Endodermal cell (in vitro differentiated cells): ENCODE results near the gene PMEPA1. TPM values are rescaled to one million over a fixed set of nuclear protein-coding genes. Genes with fewer than 3 reads are reported as not detected.

ENCODE experiments used
- DNase-seq: peaks from one replicate; pipeline ENCODE4 v3.0.0-alpha.2; 2017
- H3K27ac ChIP-seq: 2 replicates; pipeline ENCODE4 v1.5.1; 2013; ENCODE audit warnings: mild to moderate bottlenecking, low read depth, low read length, moderate library complexity
- H3K27me3 ChIP-seq: 2 replicates; pipeline ENCODE4 v1.6.1; 2013; ENCODE audit warnings: mild to moderate bottlenecking, low read length, moderate library complexity; ENCODE audit not compliant: insufficient read depth, control insufficient read depth, poor library complexity, severe bottlenecking
- H3K36me3 ChIP-seq: 2 replicates; pipeline ENCODE4 v1.7.0; 2013; ENCODE audit warnings: mild to moderate bottlenecking, low read length, moderate library complexity; ENCODE audit not compliant: control insufficient read depth, insufficient read depth
- H3K4me1 ChIP-seq: one replicate; pipeline ENCODE4 v1.7.0; 2013; ENCODE audit warnings: low read length; ENCODE audit not compliant: control insufficient read depth, insufficient read depth
- H3K4me3 ChIP-seq: 2 replicates; pipeline ENCODE4 v1.5.1; 2013; ENCODE audit warnings: mild to moderate bottlenecking, low read length, moderate library complexity
- H3K9ac ChIP-seq: 2 replicates; pipeline ENCODE4 v1.6.1; 2013; ENCODE audit warnings: mild to moderate bottlenecking, low read length, moderate library complexity; ENCODE audit not compliant: poor library complexity, severe bottlenecking; ENCODE audit errors: extremely low read depth
- H3K9me3 ChIP-seq: 2 replicates; pipeline ENCODE4 v1.6.1; 2013; ENCODE audit warnings: mild to moderate bottlenecking, low read length, moderate library complexity; ENCODE audit not compliant: control insufficient read depth
- H3K27ac Mint-ChIP-seq: 2 replicates; pipeline ENCODE4 v1.8.0; 2020; ENCODE audit warnings: mixed read lengths
- H3K27me3 Mint-ChIP-seq: 2 replicates; pipeline ENCODE4 v1.8.0; 2021; ENCODE audit warnings: mild to moderate bottlenecking, mixed read lengths; ENCODE audit not compliant: insufficient read depth
- H3K36me3 Mint-ChIP-seq: 2 replicates; pipeline ENCODE4 v1.8.0; 2020; ENCODE audit warnings: low read depth, mixed read lengths
- H3K4me1 Mint-ChIP-seq: 2 replicates; pipeline ENCODE4 v1.8.0; 2020; ENCODE audit warnings: mixed read lengths
- H3K4me3 Mint-ChIP-seq: 2 replicates; pipeline ENCODE4 v1.8.0; 2020; ENCODE audit warnings: mild to moderate bottlenecking, moderate library complexity, mixed read lengths
- H3K9me3 Mint-ChIP-seq: 2 replicates; pipeline ENCODE4 v1.8.0; 2020; ENCODE audit warnings: mild to moderate bottlenecking, mixed read lengths
- CTCF ChIP-seq: fragments of 200-600 bp; sonication (generic); conservative IDR thresholded peaks from 2 replicates; pipeline ENCODE4 v1.5.0; 2021; ENCODE audit warnings: antibody characterized with exemption, mild to moderate bottlenecking
- WGBS, 2 experiments: methylation state at CpG; one replicate each; pipeline versions ENCODE4 v1.1.5 to v1.1.7; 2013; ENCODE audit warnings: missing lambda C conversion rate in 2 of 2, mixed read lengths in 1 of 2; ENCODE audit not compliant: insufficient coverage in 1 of 2, insufficient read length in 1 of 2; 5-methylcytosine and 5-hydroxymethylcytosine counted together
- total RNA-seq, 2 donors: library from RNA; stranded (reverse); fragmentation: NEBNext Ultra II Directional in 1 of 2; extraction: Animal tissue kit (Norgen Biotek cat#: 25700) in 1 of 2; gene quantifications; 2 replicates in 1 of 2; 3 replicates in 1 of 2; pipeline ENCODE4 v1.2.1, GENCODE V29; 2021

The PMEPA1 gene
- total RNA-seq, 2 donors from 2014 or later, result 18.8 to 37.4 TPM

GRCh38 chr20:57625181-57625958 lies 84.4 kb downstream of the PMEPA1 start:
- Mint-ChIP-seq H3K4me3 (no peak overlapping the region), H3K4me1 (no peaks in the 10 kb centered on the region), H3K9me3 (peaks cover 34% of the 10 kb centered on the region), H3K27me3 (peaks cover 9% of the 10 kb centered on the region), H3K27ac (no peak overlapping the region), H3K36me3 (no peaks in the 10 kb centered on the region)
- Histone ChIP-seq H3K4me3 (no peak overlapping the region), H3K27ac (no peak overlapping the region), H3K36me3 (no peaks in the 10 kb centered on the region), H3K27me3 (no peaks in the 10 kb centered on the region), H3K9ac (no peak overlapping the region), H3K4me1 (no peaks in the 10 kb centered on the region), H3K9me3 (peaks cover 11% of the 10 kb centered on the region)
- TF ChIP-seq CTCF, result no peak
- WGBS, 2 experiments, result 92 to 100% methylated on average over 2 to 7 of the region's 7 CpGs
- DNase-seq, result no peak

DNA sequence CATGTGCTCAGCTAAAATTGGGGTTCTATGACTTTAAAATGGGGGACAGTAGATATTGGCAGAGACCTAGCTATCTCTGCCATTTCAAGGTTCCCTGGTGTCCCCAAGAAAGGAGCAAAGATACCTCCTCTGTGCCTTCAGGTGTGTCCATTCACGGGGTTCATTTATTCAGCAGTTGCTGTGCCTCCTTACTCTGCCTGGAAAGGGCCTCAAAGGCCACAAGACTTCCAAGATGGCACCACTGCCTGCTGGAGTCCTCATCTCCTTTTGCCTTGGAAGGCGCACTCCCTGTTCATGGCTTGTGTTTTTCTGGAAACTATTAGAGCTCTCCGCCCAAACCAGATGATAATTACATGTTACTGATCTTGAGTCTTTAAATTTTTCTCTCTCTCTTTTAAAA lies 85.7 kb downstream of the PMEPA1 start:
- Mint-ChIP-seq H3K27me3 (peaks cover 5% of the 10 kb centered on the region), H3K36me3 (no peaks in the 10 kb centered on the region), H3K4me1 (no peaks in the 10 kb centered on the region), H3K9me3 (peaks cover 24% of the 10 kb centered on the region), H3K27ac (no peak overlapping the region), H3K4me3 (no peak overlapping the region)
- Histone ChIP-seq H3K36me3 (no peaks in the 10 kb centered on the region), H3K9ac (no peak overlapping the region), H3K9me3 (peaks cover 11% of the 10 kb centered on the region), H3K27me3 (no peaks in the 10 kb centered on the region), H3K4me1 (no peaks in the 10 kb centered on the region), H3K4me3 (no peak overlapping the region), H3K27ac (no peak overlapping the region)
- no peak for DNase-seq
- WGBS, 2 experiments, result 90 to 100% methylated on average over 2 to 3 of the region's 3 CpGs
- TF ChIP-seq CTCF, result no peak

DNA sequence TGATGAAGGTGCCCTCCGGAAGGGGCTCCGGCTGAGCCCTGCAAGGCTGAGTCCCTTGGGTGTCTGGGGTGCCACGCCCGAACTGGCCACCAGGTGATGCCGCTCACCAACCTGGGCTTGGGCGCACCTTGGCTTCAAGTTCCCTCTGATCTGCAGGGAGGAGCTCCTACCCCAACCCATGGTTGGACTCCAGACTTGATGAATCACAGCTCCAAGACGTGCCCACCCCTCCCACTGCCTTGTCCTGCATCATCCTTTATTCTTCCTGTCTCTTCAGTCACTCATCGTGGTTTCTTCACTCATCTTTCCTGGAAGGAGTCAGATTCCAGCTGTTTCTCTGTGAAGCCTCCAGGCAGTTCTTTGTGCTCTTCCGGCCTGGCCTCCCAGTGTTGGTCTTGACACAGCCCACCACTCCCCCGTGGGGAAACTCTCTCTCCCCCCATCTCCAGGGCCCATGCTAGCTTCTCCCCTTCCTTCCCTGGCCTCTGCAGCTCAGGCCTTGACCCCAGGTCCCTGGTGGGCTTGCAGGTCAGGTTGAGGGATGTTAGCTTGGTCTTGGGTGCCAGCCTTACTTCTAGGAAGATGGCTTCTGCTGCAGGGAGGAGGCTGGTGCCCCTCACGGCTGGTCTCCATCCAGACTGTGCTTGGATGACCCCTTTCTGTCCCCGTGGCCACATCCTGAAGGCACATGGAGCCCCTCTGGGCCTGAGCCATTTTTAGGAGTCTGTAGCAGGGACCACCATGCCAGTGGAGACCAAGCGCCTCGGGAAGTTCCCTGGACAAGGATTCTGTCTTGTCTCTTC lies 87.0 kb downstream of the PMEPA1 start:
- peak; percentile 91 for DNase-seq
- H3K4me1 ChIP-seq, result no peaks in the 10 kb centered on the region
- peaks cover 11% of the 10 kb centered on the region for H3K9me3 ChIP-seq
- no peaks in the 10 kb centered on the region for H3K4me1 Mint-ChIP-seq
- H3K36me3 Mint-ChIP-seq, result no peaks in the 10 kb centered on the region
- no peak overlapping the region for H3K27ac Mint-ChIP-seq
- H3K4me3 Mint-ChIP-seq, result no peak overlapping the region
- H3K27me3 ChIP-seq, result no peaks in the 10 kb centered on the region
- no peak overlapping the region for H3K4me3 ChIP-seq
- peaks cover 10% of the 10 kb centered on the region for H3K27me3 Mint-ChIP-seq
- TF ChIP-seq CTCF, result peak; percentile 94
- WGBS, 2 experiments, result 72 to 79% methylated on average over 6 to 14 of the region's 14 CpGs
- no peaks in the 10 kb centered on the region for H3K36me3 ChIP-seq
- no peak overlapping the region for H3K9ac ChIP-seq
- no peak overlapping the region for H3K27ac ChIP-seq
- peaks cover 23% of the 10 kb centered on the region for H3K9me3 Mint-ChIP-seq
